Right cardiac atrium (tissue), 5 donors: ENCODE data around the gene DDX59. TPM values are rescaled to one million over a fixed set of nuclear protein-coding genes. Genes with fewer than 3 reads are reported as not detected.

Experiments
- ATAC-seq, 2 donors: fragments of 200-7000 bp; cut with Tn5 transposase; one replicate each; pipeline versions ENCODE4 v1.8.0 to v1.9.1; 2020; ENCODE audit warnings: moderate library complexity in 2 of 2, mild to moderate bottlenecking in 1 of 2
- DNase-seq, 3 donors: peaks; one replicate each; pipeline ENCODE4 v3.0.0-alpha.2; 2020
- H3K27ac ChIP-seq: one replicate; pipeline ENCODE4 v1.5.1; 2013; ENCODE audit warnings: mild to moderate bottlenecking, low read length, control low read depth, moderate library complexity
- H3K27me3 ChIP-seq: one replicate; pipeline ENCODE4 v1.6.1; 2013; ENCODE audit not compliant: control insufficient read depth, insufficient read depth
- H3K4me1 ChIP-seq: one replicate; pipeline ENCODE4 v1.6.1; 2013; ENCODE audit warnings: low read length; ENCODE audit not compliant: control insufficient read depth, insufficient read depth
- H3K4me3 ChIP-seq: one replicate; pipeline ENCODE4 v1.5.1; 2013; ENCODE audit warnings: low read length, control low read depth
- H3K9me3 ChIP-seq: one replicate; pipeline ENCODE4 v1.6.1; 2013; ENCODE audit warnings: low read length; ENCODE audit not compliant: control insufficient read depth
- WGBS: extraction: QIAGEN DNeasy Blood & Tissue Kit; methylation state at CpG from one replicate; pipeline ENCODE4 v1.1.7; 2013; 5-methylcytosine and 5-hydroxymethylcytosine counted together
- intact Hi-C, 4 donors: fragments of 100-400 bp; cut with DNase I; formaldehyde crosslinking; loops; one replicate each; pipeline versions ENCODE4 v1.11.0 to v1.14.0; 2022 to 2023
- polyA plus RNA-seq: library from polyadenylated mRNA; stranded (reverse); fragments of 200-250 nt; gene quantifications from one replicate; pipeline ENCODE4 v1.2.3, GENCODE V29; 2013
- total RNA-seq, 4 donors: library from RNA; stranded (reverse); fragmentation: NEBNext Ultra II Directional; extraction: Animal tissue kit (Norgen Biotek cat#: 25700); gene quantifications; one replicate each; pipeline ENCODE4 v1.2.1, GENCODE V29; 2021
- donor health status: healthy with polysubstance abuse.
- donor health status: DM: no; HTN: yes; CAD: no.
- donor health status: DM: no; HTN: no; CAD: no.
- donor health status: DM: no; HTN: yes; CAD: no; lungs with severe emphysema.
- donor health status: DM: yes; HTN: yes; CAD: no.

DDX59 gene
- total and polyA plus RNA-seq, 5 donors = 11.0 to 17.1 (median 13.2) TPM

- H3K9me3 ChIP-seq = no peaks in the 10 kb centered on the region
- no peak for DNase-seq
- H3K4me3 ChIP-seq = no peak overlapping the region
- H3K4me1 ChIP-seq = no peaks in the 10 kb centered on the region
- no peak for ATAC-seq
- no peak overlapping the region for H3K27ac ChIP-seq
- no peaks in the 10 kb centered on the region for H3K27me3 ChIP-seq
- intact Hi-C loops = no loop called here
Observed at GRCh38 chr1:200693327-200693726, 23.6 kb upstream of the DDX59 start.

DNA sequence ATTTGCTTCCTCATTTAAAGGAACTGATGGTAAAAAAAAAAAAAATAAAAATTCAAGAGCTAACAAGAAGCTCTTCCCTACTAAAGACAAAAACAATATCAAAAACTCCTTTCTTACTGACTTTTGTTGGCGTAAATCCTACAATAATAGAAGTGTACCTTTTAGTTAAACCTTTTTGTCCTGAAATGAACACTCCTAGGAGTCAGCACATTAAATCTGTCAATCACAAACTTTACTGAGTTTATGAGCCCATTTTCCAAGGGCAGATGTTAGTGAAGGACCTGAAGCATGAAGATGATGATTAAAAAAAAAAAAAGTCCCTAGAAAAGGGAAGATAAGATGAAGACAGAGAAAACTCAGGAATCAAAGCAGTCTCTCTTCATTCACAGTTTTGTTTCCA lies 22.6 kb upstream of the DDX59 start:
- WGBS = 93% methylated on average over 1 of the region's 1 CpG
- ATAC-seq (no peak), DNase-seq (no peak)
- no peaks in the 10 kb centered on the region for H3K9me3 ChIP-seq
- no peaks in the 10 kb centered on the region for H3K27me3 ChIP-seq
- intact Hi-C loops = no loop called here
- H3K4me1 ChIP-seq = no peaks in the 10 kb centered on the region
- no peak overlapping the region for H3K27ac ChIP-seq
- H3K4me3 ChIP-seq = no peak overlapping the region

DNA sequence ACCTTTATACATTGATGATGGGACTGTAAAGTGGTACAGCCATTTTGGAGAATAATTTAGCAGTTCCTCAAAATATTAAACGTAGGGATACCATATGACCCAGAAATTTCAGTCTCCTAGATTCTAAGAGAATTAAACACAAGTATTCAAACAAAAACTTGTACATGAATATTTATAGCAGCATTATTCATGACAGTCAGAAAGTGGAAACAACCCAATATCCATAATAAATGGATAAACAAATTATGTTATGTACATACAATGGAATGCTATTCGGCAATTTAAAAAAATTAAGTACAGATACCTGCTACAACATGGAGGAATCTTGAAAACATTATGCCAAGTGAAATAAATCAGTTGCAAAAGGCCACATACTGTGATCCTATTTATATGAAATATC lies 16.9 kb upstream of the DDX59 start:
- no peak overlapping the region for H3K27ac ChIP-seq
- intact Hi-C loops = loop anchor here in 1 of 4 donors (10.0 kb wide), 1 partner anchor 48 kb away; the partner anchor contains the start of gene CAMSAP2
- no peaks in the 10 kb centered on the region for H3K4me1 ChIP-seq
- 30% methylated on average over 2 of the region's 2 CpGs for WGBS
- H3K4me3 ChIP-seq = no peak overlapping the region
- DNase-seq = no peak
- no peaks in the 10 kb centered on the region for H3K9me3 ChIP-seq
- ATAC-seq = no peak
- no peaks in the 10 kb centered on the region for H3K27me3 ChIP-seq

- 72% methylated on average over 4 of the region's 4 CpGs for WGBS
- Histone ChIP-seq H3K27ac (no peak overlapping the region), H3K9me3 (no peaks in the 10 kb centered on the region), H3K27me3 (no peaks in the 10 kb centered on the region), H3K4me1 (no peaks in the 10 kb centered on the region), H3K4me3 (no peak overlapping the region)
- ATAC-seq = no peak
- intact Hi-C loops = loop anchor here in 1 of 4 donors (10.0 kb wide), 1 partner anchor 51 kb away; the partner anchor contains the start of gene CAMSAP2
- DNase-seq = no peak
Observed at GRCh38 chr1:200684015-200684414, 14.3 kb upstream of the DDX59 start.

GRCh38 chr1:200683298-200683697 lies 13.6 kb upstream of the DDX59 start:
- Histone ChIP-seq H3K9me3 (no peaks in the 10 kb centered on the region), H3K4me1 (no peaks in the 10 kb centered on the region), H3K27ac (no peak overlapping the region), H3K4me3 (no peak overlapping the region), H3K27me3 (no peaks in the 10 kb centered on the region)
- no peak for ATAC-seq
- no peak for DNase-seq
- 0% methylated on average over 1 of the region's 1 CpG for WGBS
- intact Hi-C loops = loop anchor here in 1 of 4 donors (10.0 kb wide), 1 partner anchor 52 kb away; the partner anchor contains the start of gene CAMSAP2

DNA sequence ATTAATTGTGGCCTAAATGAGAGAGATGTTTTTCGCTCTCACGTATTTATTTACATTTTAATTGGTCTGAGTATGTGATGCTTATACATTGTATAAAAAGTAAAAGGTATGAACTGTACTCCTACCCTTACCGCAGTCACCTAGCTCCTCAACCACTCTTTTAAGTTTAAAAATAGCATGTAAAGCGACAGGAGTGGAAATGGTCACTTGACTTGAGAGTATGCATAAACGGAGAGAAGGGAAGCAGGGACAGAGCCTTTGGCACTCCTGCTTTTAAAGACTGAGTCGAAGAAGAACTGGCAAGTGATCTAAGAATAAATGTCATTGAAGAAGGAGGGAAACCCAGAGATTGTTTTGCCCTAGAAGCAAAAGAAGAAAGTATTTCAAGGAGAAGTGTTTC lies 11.5 kb upstream of the DDX59 start:
- H3K27ac ChIP-seq = no peak overlapping the region
- no peaks in the 10 kb centered on the region for H3K27me3 ChIP-seq
- no peaks in the 10 kb centered on the region for H3K4me1 ChIP-seq
- H3K9me3 ChIP-seq = no peaks in the 10 kb centered on the region
- no peak for ATAC-seq
- intact Hi-C loops = loop anchor here in 1 of 4 donors (10.0 kb wide), 1 partner anchor 54 kb away; the partner anchor contains the start of gene CAMSAP2
- 65% methylated on average over 6 of the region's 6 CpGs for WGBS
- DNase-seq = no peak
- H3K4me3 ChIP-seq = no peak overlapping the region

- Histone ChIP-seq H3K27me3 (no peaks in the 10 kb centered on the region), H3K4me1 (no peaks in the 10 kb centered on the region), H3K9me3 (no peaks in the 10 kb centered on the region), H3K4me3 (no peak overlapping the region), H3K27ac (no peak overlapping the region)
- intact Hi-C loops = no loop called here
- WGBS = 89% methylated on average over 6 of the region's 6 CpGs
- no peak for ATAC-seq
- no peak for DNase-seq
Observed at GRCh38 chr1:200676829-200677228, 7.1 kb upstream of the DDX59 start.

DNA sequence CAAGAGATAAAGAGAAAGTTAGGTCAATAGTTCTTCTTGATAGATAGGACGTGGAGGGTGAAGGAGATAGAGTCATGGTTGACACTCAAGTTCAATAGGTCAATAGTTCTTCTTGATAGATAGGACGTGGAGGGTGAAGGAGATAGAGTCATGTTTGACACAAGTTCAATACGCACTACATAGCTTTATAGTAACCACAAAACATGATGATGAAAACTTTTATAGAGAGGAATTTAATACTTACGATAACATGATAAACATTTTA lies 5.8 kb upstream of the DDX59 start:
- no peaks in the 10 kb centered on the region for H3K4me1 ChIP-seq
- DNase-seq (no peak), ATAC-seq (no peak)
- 81% methylated on average over 4 of the region's 4 CpGs for WGBS
- no peak overlapping the region for H3K27ac ChIP-seq
- intact Hi-C loops = no loop called here
- no peaks in the 10 kb centered on the region for H3K27me3 ChIP-seq
- no peak overlapping the region for H3K4me3 ChIP-seq
- H3K9me3 ChIP-seq = no peaks in the 10 kb centered on the region

- DNase-seq = no peak
- ATAC-seq = no peak
- intact Hi-C loops = loop anchor here in 2 of 4 donors (5.0 kb wide), 1 partner anchor 62 kb away; the partner anchor contains the start of gene CAMSAP2 (in 2 of the 2)
- no peak overlapping the region for H3K27ac ChIP-seq
- no peaks in the 10 kb centered on the region for H3K4me1 ChIP-seq
- H3K4me3 ChIP-seq = no peak overlapping the region
- no peaks in the 10 kb centered on the region for H3K27me3 ChIP-seq
- 90% methylated on average over 5 of the region's 5 CpGs for WGBS
- H3K9me3 ChIP-seq = no peaks in the 10 kb centered on the region
Observed at GRCh38 chr1:200674838-200675587, 5.3 kb upstream of the DDX59 start.

- Histone ChIP-seq H3K4me3 (no peak overlapping the region), H3K4me1 (no peaks in the 10 kb centered on the region), H3K27me3 (no peaks in the 10 kb centered on the region), H3K9me3 (no peaks in the 10 kb centered on the region), H3K27ac (no peak overlapping the region)
- WGBS = 81% methylated on average over 4 of the region's 4 CpGs
- intact Hi-C loops = loop anchor here in 2 of 4 donors (5.0 kb wide), 1 partner anchor 63 kb away; the partner anchor contains the start of gene CAMSAP2 (in 2 of the 2)
- DNase-seq = no peak
- no peak for ATAC-seq
Observed at GRCh38 chr1:200673952-200674823, 4.5 kb upstream of the DDX59 start.

GRCh38 chr1:200671235-200671786 lies 1.6 kb upstream of the DDX59 start:
- DNase-seq (no peak), ATAC-seq (no peak)
- Histone ChIP-seq H3K27me3 (no peaks in the 10 kb centered on the region), H3K27ac (peak overlapping the region; percentile 14), H3K9me3 (no peaks in the 10 kb centered on the region), H3K4me3 (no peak overlapping the region), H3K4me1 (peaks cover 1% of the 10 kb centered on the region)
- 94% methylated on average over 5 of the region's 5 CpGs for WGBS
- intact Hi-C loops = loop anchor here in 2 of 4 donors (5.0 kb wide), 1 partner anchor 66 kb away; the partner anchor contains the start of gene CAMSAP2 (in 2 of the 2)
